Stimulated activated CD4-positive, alpha-beta T cell treated with anti-CD3 and anti-CD28 coated beads, Interleukin-2, amount 100 ng/mL, for 4 hours (primary cell): ENCODE results near the gene NET1.
A peak's percentile ranks its signal among the peaks of the same experiment; 100 is the strongest.
"Not testable (repeated sequence)": the region's sequence is repeated elsewhere in the genome, so short reads cannot be mapped to it uniquely, and the experiment has no call there.

Experiments used
- DNase-seq: peaks from one replicate; pipeline ENCODE4 v3.0.0-alpha.2; 2020; ENCODE audit warnings: low read depth

The NET1 gene

GRCh38 chr10:5412277-5412941 lies at the start of gene NET1:
NET1 (plus strand) TSS chr10:5412557; CDS start chr10:5412693, 136 bp downstream.
- DNase-seq: peak; percentile 45

GRCh38 chr10:5362873-5363272 lies 49.5 kb upstream of the NET1 start:
- DNase-seq: no peak

- no peak for DNase-seq
These were observed 48.0 kb upstream of the NET1 start for GRCh38 chr10:5364374-5364773.

GRCh38 chr10:5364890-5365338 lies 47.4 kb upstream of the NET1 start, which contains the start of gene UCN3:
UCN3 (plus strand) TSS chr10:5364966; CDS start chr10:5373721, 8,755 bp downstream.
- DNase-seq: no peak

GRCh38 chr10:5365928-5366327 lies 46.4 kb upstream of the NET1 start:
- no peak for DNase-seq

- no peak for DNase-seq
These were observed 42.8 kb upstream of the NET1 start for GRCh38 chr10:5369362-5370158.

GRCh38 chr10:5370493-5371352 lies 41.6 kb upstream of the NET1 start:
- DNase-seq: no peak

- DNase-seq: no peak
These were observed 39.0 kb upstream of the NET1 start for GRCh38 chr10:5373307-5373706.

- no peak for DNase-seq
These were observed 38.3 kb upstream of the NET1 start for GRCh38 chr10:5373891-5374611.

- DNase-seq: no peak
These were observed 35.9 kb upstream of the NET1 start for GRCh38 chr10:5376450-5376849.

- not testable (repeated sequence) for DNase-seq
These were observed 33.2 kb upstream of the NET1 start for GRCh38 chr10:5379202-5379601.

GRCh38 chr10:5380395-5380794 lies 32.0 kb upstream of the NET1 start:
- DNase-seq: not testable (repeated sequence)

GRCh38 chr10:5381187-5381586 lies 31.2 kb upstream of the NET1 start:
- no peak for DNase-seq

GRCh38 chr10:5385224-5385623 lies 27.1 kb upstream of the NET1 start:
- no peak for DNase-seq

GRCh38 chr10:5387169-5387568 lies 25.2 kb upstream of the NET1 start:
- DNase-seq: no peak

GRCh38 chr10:5390607-5391205 lies 21.7 kb upstream of the NET1 start:
- DNase-seq: no peak

GRCh38 chr10:5391790-5392189 lies 20.6 kb upstream of the NET1 start:
- no peak for DNase-seq

- no peak for DNase-seq
These were observed 18.8 kb upstream of the NET1 start for GRCh38 chr10:5393529-5393928.

- DNase-seq: no peak
These were observed 17.2 kb upstream of the NET1 start for GRCh38 chr10:5395168-5395567.

GRCh38 chr10:5396556-5397300 lies 15.6 kb upstream of the NET1 start:
- no peak for DNase-seq

GRCh38 chr10:5399332-5399731 lies 13.0 kb upstream of the NET1 start:
- DNase-seq: no peak
